Muscle layer of duodenum (tissue), 2 donors: ENCODE results near the gene UBE2I.

ENCODE experiments used
- H3K27ac ChIP-seq: one replicate; pipeline ENCODE4 v1.7.0; 2013; ENCODE audit warnings: mild to moderate bottlenecking, low read length
- H3K27me3 ChIP-seq: one replicate; pipeline ENCODE4 v1.7.0; 2013; ENCODE audit warnings: low read depth, mild to moderate bottlenecking, control low read depth, low read length
- H3K36me3 ChIP-seq, 2 donors: one replicate each; pipeline ENCODE4 v1.7.0; 2013; ENCODE audit warnings: low read length in 2 of 2, control low read depth in 1 of 2, mild to moderate bottlenecking in 1 of 2; ENCODE audit not compliant: insufficient read depth in 2 of 2, control insufficient read depth in 1 of 2
- H3K4me1 ChIP-seq, 2 donors: one replicate each; pipeline ENCODE4 v1.7.0; 2013; ENCODE audit warnings: low read length in 2 of 2, mild to moderate bottlenecking in 2 of 2, control low read depth in 1 of 2, moderate library complexity in 1 of 2; ENCODE audit not compliant: insufficient read depth in 2 of 2, control insufficient read depth in 1 of 2
- H3K4me3 ChIP-seq, 2 donors: one replicate each; pipeline ENCODE4 v1.7.0; 2013; ENCODE audit warnings: low read length in 2 of 2, low read depth in 1 of 2, mild to moderate bottlenecking in 1 of 2
- H3K9me3 ChIP-seq, 2 donors: one replicate each; pipeline ENCODE4 v1.7.0; 2013; ENCODE audit warnings: low read length in 2 of 2, control low read depth in 1 of 2, mild to moderate bottlenecking in 1 of 2; ENCODE audit not compliant: control insufficient read depth in 1 of 2
- donor health status: healthy.

UBE2I gene

DNA sequence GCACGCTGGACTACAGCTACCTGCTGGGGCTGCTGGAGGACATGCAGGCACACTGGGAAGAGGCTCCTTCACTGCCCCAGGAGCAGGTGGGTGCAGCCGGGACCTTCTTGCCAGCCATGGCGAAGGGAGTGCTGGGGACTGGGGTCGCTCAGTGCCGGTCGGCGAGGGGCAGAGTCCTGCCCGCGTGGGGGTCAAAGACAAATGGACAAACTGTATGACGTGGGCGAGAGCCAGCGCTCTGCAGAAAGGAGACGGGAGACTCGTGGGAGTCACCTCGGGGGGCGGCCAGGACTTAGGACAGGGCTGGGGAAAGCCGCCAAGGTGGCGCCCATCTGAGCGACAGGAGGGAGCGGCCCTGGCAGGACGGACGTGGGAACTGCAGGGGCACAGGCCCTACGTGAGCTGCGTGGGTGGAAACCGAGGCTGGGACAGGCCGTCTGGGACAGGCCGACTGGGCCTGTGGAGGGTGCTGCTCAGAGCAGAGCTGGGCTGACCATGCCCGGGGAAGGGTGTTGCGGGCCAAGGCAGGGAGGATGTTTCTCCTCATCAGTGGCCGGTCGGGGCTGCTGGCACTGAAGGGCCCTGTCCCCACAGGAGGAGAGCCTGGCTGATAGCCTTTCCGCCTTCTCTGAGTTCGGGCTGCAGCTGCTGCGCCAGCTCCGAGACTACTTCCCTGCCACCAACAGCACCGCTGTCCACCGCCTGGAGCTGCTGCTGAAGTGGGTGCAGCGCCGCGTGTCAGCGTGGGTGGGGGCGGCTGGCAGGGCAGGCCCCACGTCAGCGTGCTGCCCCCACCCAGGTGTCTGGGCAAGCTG lies 34.2 kb downstream of the UBE2I start:
- peaks cover 3 to 7% of the 10 kb centered on the region in 2 donors for H3K4me1 ChIP-seq
- no peaks in the 10 kb centered on the region for H3K27me3 ChIP-seq
- no peak overlapping the region for H3K27ac ChIP-seq
- H3K9me3 ChIP-seq, result no peaks in the 10 kb centered on the region
- H3K36me3 ChIP-seq, result peaks cover 0 to 11% of the 10 kb centered on the region in 2 donors
- peak overlapping the region; percentile 21 for H3K4me3 ChIP-seq

DNA sequence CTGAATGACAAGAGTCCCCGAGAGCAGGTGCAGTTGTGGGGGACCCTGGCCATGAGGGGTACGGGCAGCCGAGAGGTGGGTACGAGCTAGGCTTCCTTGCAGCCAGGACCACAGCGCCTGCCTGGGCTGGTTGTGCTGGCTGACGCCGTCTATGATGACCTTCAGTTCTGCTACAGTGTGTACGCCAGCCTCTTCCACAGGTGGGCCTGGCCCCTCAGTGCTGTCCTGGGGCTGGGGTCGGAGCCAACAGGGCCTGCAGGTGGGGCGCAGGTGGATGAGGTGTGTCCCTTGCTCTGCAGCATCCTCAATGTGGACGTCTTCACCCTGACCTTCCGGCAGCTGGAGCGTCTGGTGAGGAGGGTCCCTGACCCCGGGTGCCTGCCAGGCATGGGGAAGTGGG lies 35.1 kb downstream of the UBE2I start:
- Histone ChIP-seq H3K4me3 (no peak overlapping the region), H3K36me3 (peaks cover 0 to 19% of the 10 kb centered on the region in 2 donors), H3K27ac (no peak overlapping the region), H3K9me3 (no peaks in the 10 kb centered on the region), H3K4me1 (peaks cover 3 to 7% of the 10 kb centered on the region in 2 donors), H3K27me3 (no peaks in the 10 kb centered on the region)

DNA sequence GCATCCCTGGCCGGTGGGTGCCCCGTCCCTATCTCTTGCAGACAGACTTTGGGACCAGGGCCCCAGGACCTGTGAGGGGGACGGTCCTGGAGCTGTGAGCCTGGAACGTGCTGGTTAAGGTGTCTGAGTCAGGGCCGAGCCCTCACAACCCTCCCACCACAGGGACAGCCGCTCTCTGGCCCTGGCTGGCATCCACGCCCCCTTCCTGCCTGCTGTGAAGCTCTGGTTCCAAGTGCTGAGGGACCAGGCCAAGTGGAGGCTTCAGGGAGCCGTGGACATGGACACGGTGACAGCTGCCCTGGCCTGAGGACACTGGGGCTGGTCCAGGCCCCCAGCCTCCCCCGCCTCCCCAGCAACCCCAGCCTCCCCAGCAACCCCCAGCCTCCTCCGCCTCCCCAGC lies 35.7 kb downstream of the UBE2I start:
- H3K27me3 ChIP-seq, result no peaks in the 10 kb centered on the region
- H3K27ac ChIP-seq, result no peak overlapping the region

DNA sequence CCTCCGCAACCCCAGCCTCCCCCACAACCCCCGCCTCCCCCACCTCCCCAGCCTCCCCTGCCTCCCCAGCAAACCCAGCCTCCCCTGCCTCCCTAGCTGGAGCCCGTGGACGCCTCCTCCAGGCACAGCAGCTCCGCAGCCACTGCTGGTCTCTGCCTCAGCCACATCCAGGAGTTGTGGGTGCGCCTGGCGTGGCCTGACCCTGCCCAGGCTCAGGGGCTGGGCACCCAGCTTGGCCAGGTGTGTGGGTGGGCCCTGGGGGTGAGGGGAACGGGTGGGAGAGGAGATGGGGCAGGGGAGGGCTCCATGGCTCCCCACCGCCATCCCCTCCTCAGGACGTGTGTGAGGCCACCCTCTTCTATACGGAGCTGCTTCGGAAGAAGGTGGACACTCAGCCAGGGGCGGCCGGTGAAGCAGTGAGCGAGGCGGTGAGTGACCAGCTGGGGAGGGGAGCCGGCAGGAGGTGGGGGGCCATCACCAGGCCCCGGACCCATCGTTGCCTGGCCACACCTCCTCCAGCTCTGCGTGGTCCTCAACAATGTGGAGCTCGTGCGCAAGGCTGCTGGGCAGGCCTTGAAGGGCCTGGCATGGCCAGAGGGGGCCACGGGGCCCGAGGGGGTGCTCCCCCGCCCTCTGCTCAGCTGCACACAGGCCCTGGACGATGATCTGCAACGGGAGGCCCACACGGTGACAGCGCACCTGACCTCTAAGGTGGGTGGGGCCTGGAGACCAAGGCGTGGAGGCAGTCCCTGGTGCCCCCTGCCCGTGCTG lies 36.4 kb downstream of the UBE2I start:
- Histone ChIP-seq H3K36me3 (peaks cover 0 to 24% of the 10 kb centered on the region in 2 donors), H3K4me1 (peaks cover 3 to 17% of the 10 kb centered on the region in 2 donors)

More for the DNA sequence above, 35.7 kb downstream of the UBE2I start:
- Histone ChIP-seq H3K4me1 (peaks cover 3 to 10% of the 10 kb centered on the region in 2 donors), H3K36me3 (peaks cover 0 to 24% of the 10 kb centered on the region in 2 donors), H3K9me3 (no peaks in the 10 kb centered on the region), H3K4me3 (no peak overlapping the region)

DNA sequence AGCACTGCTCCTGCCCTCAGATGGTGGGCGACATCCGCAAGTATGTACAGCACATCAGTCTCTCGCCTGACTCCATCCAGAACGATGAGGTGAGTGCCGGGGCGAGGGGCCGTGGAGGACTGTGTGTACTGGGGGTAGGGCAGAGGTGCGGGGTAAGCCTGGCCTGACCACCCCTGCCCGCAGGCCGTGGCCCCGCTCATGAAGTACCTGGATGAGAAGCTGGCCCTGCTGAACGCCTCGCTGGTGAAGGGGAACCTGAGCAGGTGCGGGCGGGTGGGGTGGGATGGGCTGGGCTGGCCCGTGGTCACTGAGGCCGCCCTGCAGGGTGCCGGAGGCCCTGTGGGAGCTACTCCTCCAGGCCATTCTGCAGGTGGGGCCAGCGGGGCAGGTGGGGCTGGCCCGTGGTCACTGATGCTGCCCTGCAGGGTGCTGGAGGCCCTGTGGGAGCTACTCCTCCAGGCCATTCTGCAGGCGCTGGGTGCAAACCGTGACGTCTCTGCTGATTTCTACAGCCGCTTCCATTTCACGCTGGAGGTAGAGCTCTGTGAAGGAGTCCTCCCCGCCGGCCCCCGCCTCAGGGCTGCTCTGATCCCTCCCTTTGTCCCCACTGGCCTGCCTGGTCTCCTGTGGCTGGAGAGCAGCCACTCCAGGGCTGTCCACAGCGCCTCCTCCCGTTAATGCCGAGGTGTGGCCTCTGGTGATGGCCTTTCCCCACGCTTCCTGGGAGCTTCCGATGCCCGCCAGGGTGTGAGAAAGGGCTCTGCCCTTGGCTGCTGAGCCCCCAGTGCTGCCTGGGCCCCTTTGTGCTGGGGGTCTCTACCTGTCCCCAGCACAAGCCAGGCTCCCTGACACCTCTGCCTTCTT lies 37.2 kb downstream of the UBE2I start:
- no peaks in the 10 kb centered on the region for H3K9me3 ChIP-seq
- H3K36me3 ChIP-seq, result peaks cover 0 to 24% of the 10 kb centered on the region in 2 donors
- no peaks in the 10 kb centered on the region for H3K27me3 ChIP-seq
- H3K27ac ChIP-seq, result no peak overlapping the region
- no peak overlapping the region for H3K4me3 ChIP-seq
- H3K4me1 ChIP-seq, result peaks cover 3 to 23% of the 10 kb centered on the region in 2 donors

More for the DNA sequence above, 36.4 kb downstream of the UBE2I start:
- H3K27me3 ChIP-seq, result no peaks in the 10 kb centered on the region
- H3K4me3 ChIP-seq, result no peak overlapping the region
- no peak overlapping the region for H3K27ac ChIP-seq
- H3K9me3 ChIP-seq, result no peaks in the 10 kb centered on the region

DNA sequence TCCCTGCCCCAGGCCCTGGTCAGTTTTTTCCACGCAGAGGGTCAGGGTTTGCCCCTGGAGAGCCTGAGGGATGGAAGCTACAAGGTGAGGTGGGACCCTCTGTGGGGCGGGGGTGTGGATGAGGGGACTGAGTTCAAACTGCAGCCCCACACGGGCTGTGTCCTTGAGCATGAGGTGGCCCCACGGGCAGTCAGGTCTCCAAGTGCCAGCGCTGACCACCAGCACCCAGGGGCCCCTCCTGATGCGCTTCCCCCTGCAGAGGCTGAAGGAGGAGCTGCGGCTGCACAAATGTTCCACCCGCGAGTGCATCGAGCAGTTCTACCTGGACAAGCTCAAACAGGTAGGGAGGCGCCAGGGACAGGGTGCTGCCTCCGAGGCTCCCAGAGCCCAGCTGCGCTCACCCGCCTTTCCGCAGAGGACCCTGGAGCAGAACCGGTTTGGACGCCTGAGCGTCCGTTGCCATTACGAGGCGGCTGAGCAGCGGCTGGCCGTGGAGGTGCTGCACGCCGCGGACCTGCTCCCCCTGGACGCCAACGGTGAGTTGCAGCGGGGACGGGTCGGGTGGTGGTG lies 37.9 kb downstream of the UBE2I start:
- Histone ChIP-seq H3K9me3 (no peaks in the 10 kb centered on the region), H3K36me3 (peaks cover 0 to 24% of the 10 kb centered on the region in 2 donors), H3K4me1 (peaks cover 2 to 25% of the 10 kb centered on the region in 2 donors), H3K4me3 (no peak overlapping the region), H3K27ac (no peak overlapping the region), H3K27me3 (no peaks in the 10 kb centered on the region)

DNA sequence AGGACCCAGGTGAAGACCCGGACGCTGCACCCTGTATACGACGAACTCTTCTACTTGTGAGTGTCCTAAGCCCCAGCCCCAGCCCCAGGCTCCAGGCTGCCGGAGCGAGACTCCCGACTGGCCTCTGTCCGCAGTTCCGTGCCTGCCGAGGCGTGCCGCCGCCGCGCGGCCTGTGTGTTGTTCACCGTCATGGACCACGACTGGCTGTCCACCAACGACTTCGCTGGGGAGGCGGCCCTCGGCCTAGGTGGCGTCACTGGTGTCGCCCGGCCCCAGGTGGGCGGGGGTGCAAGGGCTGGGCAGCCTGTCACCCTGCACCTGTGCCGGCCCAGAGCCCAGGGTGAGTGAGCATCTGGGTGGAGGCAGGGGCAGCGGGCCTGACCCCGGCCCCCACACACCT lies 38.5 kb downstream of the UBE2I start:
- Histone ChIP-seq H3K27ac (no peak overlapping the region), H3K4me3 (no peak overlapping the region), H3K4me1 (peaks cover 5 to 25% of the 10 kb centered on the region in 2 donors), H3K27me3 (no peaks in the 10 kb centered on the region), H3K9me3 (no peaks in the 10 kb centered on the region), H3K36me3 (peaks cover 0 to 24% of the 10 kb centered on the region in 2 donors)

DNA sequence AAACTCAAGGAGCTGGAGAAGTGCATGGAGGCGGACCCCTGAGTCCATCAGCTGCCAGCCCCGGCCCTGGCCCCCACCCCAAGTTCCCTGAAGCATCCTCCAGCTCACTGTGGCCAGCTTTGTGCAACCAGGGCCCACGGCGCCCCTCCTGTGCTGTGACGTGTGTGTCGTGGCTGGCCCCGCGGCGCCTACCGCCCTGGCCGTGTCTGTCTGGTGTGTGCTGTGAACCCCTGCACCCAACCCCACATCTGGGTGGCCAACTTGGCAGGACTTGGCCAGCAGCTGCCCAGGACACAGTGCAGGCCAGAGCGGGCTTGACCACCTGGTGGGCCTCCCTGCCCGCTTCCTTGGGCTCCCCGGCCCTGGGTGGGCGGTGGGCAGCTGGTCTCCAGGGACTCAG lies 39.0 kb downstream of the UBE2I start:
- H3K36me3 ChIP-seq, result peaks cover 0 to 24% of the 10 kb centered on the region in 2 donors
- no peaks in the 10 kb centered on the region for H3K27me3 ChIP-seq
- H3K27ac ChIP-seq, result no peak overlapping the region
- H3K4me1 ChIP-seq, result peaks cover 5 to 29% of the 10 kb centered on the region in 2 donors
- H3K4me3 ChIP-seq, result no peak overlapping the region
- H3K9me3 ChIP-seq, result no peaks in the 10 kb centered on the region

DNA sequence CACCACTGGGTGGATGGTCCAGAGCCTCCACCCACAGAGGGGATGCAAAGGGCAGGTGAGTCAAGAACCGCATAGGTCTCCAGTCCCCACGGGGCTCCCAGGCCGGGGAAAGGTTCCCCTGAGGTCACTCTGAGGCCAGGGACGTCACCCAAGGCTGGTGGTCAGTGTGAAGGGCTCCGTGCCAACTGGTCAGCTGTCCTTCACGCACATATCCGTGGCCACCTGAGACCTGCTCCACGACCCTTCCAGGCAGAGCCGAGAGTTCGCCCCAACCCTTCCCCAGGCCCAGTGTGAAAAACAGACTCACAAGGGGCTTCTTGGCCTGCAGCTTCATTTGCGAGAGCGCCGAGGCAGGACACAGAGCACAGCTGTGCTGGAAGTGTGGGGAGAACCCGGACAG lies 39.5 kb downstream of the UBE2I start:
- peaks cover 0 to 24% of the 10 kb centered on the region in 2 donors for H3K36me3 ChIP-seq
- no peaks in the 10 kb centered on the region for H3K9me3 ChIP-seq
- H3K4me3 ChIP-seq, result no peak overlapping the region
- peaks cover 5 to 29% of the 10 kb centered on the region in 2 donors for H3K4me1 ChIP-seq
- no peaks in the 10 kb centered on the region for H3K27me3 ChIP-seq
- H3K27ac ChIP-seq, result no peak overlapping the region

DNA sequence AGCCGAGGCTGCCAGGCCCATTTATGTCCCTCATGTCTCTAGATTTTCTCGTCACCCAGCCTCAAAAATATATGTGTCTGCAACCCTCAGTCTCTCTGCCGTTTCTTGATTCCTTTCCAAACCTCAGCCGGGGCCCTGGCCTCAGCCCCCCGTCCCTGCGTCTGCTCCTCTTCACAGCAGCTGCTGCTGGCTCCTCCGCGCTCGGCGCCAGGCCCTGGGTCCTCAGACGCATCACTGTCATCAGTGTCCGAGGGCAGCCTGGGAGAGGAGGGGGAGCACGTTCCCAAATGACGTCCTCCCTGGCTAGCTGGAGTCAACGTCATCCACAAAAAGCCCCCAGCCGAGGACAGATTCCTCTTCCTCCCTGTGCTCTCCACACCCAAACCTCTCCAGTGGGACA lies 39.9 kb downstream of the UBE2I start:
- Histone ChIP-seq H3K27me3 (no peaks in the 10 kb centered on the region), H3K36me3 (peaks cover 0 to 24% of the 10 kb centered on the region in 2 donors), H3K27ac (no peak overlapping the region), H3K4me1 (peaks cover 5 to 29% of the 10 kb centered on the region in 2 donors), H3K4me3 (no peak overlapping the region), H3K9me3 (no peaks in the 10 kb centered on the region)
